Mammary epithelial cell (primary cell): ENCODE measurements around the gene ESPNL.

ENCODE experiments used
- CTCF ChIP-seq, 2 donors: IDR thresholded peaks in 1 of 2; conservative IDR thresholded peaks in 1 of 2; 2 replicates each; pipeline ENCODE4 v1.5.1; 2011 to 2012; ENCODE audit warnings: inconsistent platforms in 2 of 2, low read length in 2 of 2, mild to moderate bottlenecking in 2 of 2, control low read depth in 1 of 2, low read depth in 1 of 2; ENCODE audit not compliant: insufficient read depth in 1 of 2; ENCODE audit errors: extremely low read depth in 1 of 2
- EZH2 ChIP-seq: IDR thresholded peaks from 2 replicates; pipeline ENCODE4 v1.6.1; 2012; ENCODE audit warnings: low read length, inconsistent platforms, borderline replicate concordance

- TF ChIP-seq CTCF (conservative IDR thresholded peaks at IDR 0.05 in 1 of 2, IDR thresholded peaks at IDR 0.05 in 1 of 2; ENCODE audit: extremely low read depth in 1 of 2, insufficient read depth in 1 of 2, low read depth in 1 of 2, low read length in 2 of 2) (no peak), EZH2 (no peak)
Measured at GRCh38 chr2:238174291-238174690, 74.2 kb downstream of the ESPNL start.
